ENCODE data around the gene SAMD4B. TPM values are rescaled to one million over a fixed set of nuclear protein-coding genes. Genes with fewer than 3 reads are reported as not detected.

SAMD4B gene
- total RNA-seq, 4 donors from 2014 or later, result 55.9 to 87.7 (median 73.2) TPM

DNA sequence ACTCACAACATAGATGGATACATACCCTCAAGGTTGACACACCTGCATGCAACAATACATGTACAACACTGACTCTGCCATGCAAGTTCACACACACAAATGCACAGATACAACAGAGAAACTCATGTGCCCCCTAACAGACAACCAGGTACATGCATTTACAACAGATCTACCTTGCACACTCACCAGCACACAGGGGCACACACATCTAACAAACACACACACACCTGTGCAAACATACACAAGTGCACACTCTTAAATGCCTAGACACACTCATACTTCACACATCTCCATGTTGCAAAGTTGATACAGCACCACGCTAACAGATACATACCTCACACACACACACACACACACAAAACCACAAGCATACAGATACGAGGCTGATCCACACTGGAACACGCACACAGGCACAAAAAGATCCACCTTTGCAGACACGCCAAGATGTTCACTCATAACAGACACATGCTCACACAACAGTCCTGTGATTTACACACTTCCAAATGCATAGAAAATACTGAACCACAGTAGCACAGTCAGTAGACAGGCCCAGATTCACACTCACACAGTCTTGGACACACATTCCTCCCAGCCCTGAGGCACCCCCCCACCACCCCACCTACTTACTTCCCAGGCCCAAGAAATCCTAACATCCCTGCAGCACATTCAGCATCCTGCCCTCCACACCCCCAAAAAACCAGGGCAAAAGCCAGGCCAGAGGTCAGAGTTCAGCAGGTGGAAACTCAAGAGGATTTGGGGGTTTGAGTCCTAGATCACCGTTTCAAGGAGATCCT is 22.9 kb upstream of the SAMD4B start:
- DNase-seq (ENCODE audit: low spot score) (no peak), ATAC-seq (ENCODE audit: low FRiP score) (no peak)
- TF ChIP-seq, protein P1, sequence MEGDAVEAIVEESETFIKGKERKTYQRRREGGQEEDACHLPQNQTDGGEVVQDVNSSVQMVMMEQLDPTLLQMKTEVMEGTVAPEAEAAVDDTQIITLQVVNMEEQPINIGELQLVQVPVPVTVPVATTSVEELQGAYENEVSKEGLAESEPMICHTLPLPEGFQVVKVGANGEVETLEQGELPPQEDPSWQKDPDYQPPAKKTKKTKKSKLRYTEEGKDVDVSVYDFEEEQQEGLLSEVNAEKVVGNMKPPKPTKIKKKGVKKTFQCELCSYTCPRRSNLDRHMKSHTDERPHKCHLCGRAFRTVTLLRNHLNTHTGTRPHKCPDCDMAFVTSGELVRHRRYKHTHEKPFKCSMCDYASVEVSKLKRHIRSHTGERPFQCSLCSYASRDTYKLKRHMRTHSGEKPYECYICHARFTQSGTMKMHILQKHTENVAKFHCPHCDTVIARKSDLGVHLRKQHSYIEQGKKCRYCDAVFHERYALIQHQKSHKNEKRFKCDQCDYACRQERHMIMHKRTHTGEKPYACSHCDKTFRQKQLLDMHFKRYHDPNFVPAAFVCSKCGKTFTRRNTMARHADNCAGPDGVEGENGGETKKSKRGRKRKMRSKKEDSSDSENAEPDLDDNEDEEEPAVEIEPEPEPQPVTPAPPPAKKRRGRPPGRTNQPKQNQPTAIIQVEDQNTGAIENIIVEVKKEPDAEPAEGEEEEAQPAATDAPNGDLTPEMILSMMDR (IDR thresholded peaks at IDR 0.05), result no peak

DNA sequence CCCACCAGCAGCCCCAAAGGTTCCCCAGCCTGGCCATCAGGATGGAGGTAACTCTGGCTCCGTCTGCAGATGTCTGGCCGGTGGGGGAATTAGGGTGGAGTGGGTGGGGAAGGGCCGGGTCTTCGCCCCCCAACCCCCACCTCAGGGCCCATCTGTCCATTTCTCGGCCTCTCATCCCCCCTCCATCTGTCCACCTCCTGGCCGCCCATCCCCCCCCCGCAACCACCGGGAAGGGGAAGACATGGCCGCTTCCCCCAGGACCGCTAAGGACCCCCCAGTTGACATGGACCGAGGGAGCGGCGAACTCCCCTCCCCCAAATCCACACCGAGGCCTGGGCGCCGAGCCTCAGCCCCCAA is 22.4 kb upstream of the SAMD4B start:
- TF ChIP-seq, protein P1 (IDR thresholded peaks at IDR 0.05), result no peak
- ATAC-seq (ENCODE audit: low FRiP score), result no peak

DNA sequence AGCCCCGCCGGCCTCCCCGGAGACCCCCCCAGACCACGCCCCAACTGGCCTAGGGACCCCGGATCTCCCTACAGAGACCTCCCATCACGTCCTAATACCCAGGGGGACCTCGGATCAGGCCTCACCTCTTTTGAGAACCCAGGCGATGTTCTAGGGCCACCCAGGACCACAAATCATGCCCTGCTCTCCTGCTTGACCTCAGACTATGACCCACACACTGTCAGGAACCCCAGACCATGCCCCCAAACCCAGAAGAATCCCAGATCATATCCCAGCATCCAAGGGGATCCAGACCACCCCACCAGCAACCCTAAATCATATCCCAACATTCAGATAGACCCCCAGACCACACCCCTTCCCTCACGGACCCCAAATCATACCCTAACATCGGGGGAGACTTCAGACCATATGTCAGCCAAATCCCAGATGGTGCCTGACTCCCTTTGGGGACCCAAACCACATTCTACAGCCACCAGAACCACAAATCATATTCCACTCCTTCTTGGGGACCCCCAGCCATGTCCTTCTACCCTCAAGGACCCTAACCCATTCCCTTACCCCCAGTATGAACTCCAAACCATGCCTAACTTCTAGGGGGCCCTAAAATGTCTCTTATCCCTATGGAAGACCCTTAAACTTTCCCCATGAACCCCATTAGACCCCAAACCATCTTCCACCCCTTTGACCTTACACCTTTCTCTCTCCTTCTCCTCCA is 20.9 kb upstream of the SAMD4B start:
- TF ChIP-seq, protein P1 (IDR thresholded peaks at IDR 0.05), result no peak
- ATAC-seq (ENCODE audit: low FRiP score) (no peak), DNase-seq (ENCODE audit: low spot score) (no peak)

More for the DNA sequence above, 22.4 kb upstream of the SAMD4B start:
- no peak for DNase-seq (ENCODE audit: low spot score)

DNA sequence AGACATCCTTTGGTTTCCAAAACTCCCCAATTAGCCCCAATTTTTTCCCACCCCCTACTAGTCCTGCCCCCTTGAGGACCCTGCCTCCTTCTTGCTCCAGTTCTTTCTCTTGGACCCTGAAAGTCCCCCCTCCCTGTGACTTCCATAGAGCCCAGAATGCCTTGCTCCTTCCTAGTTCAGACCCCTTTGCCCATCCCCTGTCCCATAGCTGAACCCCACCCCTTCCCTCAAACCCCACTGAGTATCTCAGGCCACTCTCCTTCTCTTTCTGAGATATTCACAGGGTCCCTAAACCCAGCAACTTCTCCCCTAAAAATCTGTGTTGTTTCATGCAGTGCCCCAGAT is 20.4 kb upstream of the SAMD4B start:
- ATAC-seq (ENCODE audit: low FRiP score), result no peak
- TF ChIP-seq, protein P1 (IDR thresholded peaks at IDR 0.05), result no peak
- no peak for DNase-seq (ENCODE audit: low spot score)

DNA sequence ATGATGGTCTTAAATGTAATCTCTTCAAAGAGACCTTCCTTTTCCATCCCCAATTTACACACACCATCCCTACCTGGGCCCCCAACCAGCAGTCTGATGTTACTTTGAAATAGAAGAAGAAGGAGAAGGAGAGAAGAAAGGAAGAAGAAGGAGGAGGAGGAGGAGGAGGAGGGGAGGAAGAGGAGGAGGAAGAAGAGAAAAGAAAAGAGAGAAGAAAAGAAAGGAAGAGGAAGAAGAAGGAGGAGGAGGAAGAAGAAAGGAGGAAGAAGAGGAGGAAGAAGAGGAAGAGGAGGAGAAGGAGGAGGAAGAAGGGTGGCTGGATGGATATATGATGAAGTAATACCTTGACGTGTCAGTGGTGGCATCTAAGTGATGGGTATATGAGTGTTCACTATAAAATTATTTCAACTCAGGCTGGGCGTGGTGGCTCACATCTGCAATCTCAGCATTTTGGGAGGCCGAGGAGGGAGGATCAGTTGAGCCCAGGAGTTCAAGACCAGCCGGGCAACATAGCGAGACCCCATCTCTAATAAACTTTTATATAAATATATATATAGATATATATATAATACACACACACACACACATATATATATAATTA is 17.9 kb upstream of the SAMD4B start:
- ATAC-seq (ENCODE audit: low FRiP score) (no peak), DNase-seq (ENCODE audit: low spot score) (no peak)
- TF ChIP-seq, protein P1 (IDR thresholded peaks at IDR 0.05), result no peak

DNA sequence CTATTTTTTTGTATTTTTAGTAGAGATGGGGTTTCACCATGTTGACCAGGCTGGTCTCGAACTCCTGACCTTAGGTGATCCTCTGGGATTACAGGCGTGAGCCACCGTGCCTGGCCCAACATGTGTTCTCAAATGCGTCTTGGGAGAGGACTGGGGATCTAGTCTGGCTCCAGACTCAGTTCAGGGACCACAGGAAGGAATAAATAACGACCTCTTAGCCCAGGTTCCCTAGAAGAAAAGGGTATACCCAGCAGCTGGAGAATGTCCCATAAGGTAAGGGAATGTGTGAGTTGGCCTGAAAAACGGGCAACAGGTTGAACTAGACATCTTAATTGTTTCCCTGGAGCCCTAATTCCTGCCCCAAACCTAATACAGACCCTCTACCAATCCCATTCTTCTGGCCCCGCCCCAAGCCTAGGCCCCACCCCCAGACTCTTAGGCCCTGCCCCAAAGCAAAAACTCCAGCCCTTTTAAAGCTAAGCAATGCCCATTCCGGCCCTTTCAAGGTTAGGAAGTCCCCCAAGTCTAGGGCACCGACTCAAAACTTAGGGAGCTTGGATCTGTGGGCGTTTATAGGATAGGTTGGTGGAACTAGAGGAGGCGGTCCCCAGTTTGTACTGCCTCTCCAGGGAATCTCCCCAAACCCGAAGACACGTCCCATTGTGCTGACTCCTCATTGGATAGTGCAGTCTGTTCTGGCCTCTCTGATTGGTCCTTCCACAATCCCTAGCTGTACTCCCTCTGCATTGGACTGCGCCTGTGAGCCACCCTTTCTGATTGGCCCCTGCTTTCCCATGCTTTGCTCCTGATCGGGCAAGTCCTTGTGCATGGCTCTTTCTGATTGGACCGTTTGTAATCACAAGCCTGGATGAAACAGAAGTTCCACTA is 16.2 kb upstream of the SAMD4B start:
- TF ChIP-seq, protein P1 (IDR thresholded peaks at IDR 0.05), result no peak
- DNase-seq (ENCODE audit: low spot score), result no peak
- no peak for ATAC-seq (ENCODE audit: low FRiP score)

Data from omental fat pad (tissue), 4 donors.